GM19328 (cell line): ENCODE data around the gene KRTCAP3.
"Not testable (repeated sequence)": the region's sequence is repeated elsewhere in the genome, so short reads cannot be mapped to it uniquely, and the experiment has no call there.

Source experiments
- ATAC-seq: cut with Tn5 transposase; IDR thresholded peaks from one replicate; pipeline ENCODE4 v1.9.1; 2021; ENCODE audit warnings: mild to moderate bottlenecking, moderate library complexity; ENCODE audit not compliant: unreplicated experiment

The KRTCAP3 gene, protein sequence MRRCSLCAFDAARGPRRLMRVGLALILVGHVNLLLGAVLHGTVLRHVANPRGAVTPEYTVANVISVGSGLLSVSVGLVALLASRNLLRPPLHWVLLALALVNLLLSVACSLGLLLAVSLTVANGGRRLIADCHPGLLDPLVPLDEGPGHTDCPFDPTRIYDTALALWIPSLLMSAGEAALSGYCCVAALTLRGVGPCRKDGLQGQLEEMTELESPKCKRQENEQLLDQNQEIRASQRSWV

DNA sequence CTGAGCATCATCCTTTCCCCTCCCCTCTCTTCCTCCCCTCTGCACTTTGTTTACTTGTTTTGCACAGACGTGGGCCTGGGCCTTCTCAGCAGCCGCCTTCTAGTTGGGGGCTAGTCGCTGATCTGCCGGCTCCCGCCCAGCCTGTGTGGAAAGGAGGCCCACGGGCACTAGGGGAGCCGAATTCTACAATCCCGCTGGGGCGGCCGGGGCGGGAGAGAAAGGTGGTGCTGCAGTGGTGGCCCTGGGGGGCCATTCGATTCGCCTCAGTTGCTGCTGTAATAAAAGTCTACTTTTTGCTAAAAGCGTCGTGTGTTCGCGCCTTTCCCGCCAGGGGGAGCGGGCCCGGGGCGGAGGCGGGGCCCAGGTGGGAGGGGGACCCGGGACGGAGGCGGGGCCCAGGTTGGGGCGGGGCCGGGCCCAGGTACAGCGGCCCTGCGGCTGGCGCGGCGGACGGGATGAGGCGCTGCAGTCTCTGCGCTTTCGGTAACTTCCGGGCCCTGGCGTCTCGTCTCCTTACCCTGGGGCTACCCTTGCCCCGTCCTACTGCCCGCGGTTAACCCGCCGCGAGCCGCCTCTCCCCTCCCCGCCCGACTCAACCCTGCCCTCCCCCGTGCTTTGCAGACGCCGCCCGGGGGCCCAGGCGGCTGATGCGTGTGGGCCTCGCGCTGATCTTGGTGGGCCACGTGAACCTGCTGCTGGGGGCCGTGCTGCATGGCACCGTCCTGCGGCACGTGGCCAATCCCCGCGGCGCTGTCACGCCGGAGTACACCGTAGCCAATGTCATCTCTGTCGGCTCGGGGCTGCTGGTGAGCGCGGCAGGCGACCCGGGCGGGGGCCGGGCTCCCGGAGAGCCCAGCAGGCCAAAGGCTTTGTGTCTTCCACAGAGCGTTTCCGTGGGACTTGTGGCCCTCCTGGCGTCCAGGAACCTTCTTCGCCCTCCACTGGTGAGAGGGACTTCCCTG is at the start of gene KRTCAP3:
TSS of gene KRTCAP3 (plus strand) at position 424 of the 962 bp plus-strand sequence. CDS start at position 456, 32 bp downstream.
- ATAC-seq: no peak

DNA sequence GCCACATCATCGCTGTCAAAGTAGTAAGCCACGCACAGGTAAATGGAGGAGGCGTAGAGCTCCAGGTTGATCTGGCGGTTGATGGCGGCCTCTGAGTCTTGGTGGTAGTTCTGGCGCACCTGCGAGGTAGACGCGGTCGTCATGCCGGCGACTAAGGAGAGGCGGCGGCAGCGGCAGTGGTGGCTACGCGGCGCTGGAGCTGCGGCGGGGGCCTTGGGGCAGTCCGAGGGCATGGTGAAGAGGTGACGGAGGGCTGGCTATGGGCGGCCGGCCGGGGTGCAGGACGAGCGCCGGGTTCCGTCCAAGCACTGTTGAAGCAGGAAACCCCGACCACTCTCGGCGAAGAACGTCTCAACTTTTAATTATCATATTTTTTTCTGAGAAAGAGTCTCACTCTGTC is 49.0 kb upstream of the KRTCAP3 start:
- ATAC-seq: no peak

DNA sequence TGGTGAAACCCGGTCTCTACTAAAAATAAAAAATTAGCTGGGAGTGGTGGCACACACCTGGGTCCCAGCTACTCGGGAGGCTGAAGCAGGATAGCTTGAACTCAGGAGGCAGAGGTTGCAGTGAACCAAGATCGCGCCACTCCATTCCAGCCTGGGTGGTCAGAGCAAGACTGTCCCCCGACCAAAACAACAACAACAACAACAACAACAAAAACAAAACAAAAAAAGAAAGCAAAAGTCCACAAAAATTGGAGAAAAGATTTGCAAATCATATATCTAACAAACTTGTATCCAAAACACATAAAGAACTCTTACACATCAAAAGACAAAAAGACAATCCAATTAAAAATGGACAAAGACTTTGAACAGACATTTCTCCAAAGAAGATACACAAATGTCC is 43.2 kb upstream of the KRTCAP3 start:
- ATAC-seq: no peak

DNA sequence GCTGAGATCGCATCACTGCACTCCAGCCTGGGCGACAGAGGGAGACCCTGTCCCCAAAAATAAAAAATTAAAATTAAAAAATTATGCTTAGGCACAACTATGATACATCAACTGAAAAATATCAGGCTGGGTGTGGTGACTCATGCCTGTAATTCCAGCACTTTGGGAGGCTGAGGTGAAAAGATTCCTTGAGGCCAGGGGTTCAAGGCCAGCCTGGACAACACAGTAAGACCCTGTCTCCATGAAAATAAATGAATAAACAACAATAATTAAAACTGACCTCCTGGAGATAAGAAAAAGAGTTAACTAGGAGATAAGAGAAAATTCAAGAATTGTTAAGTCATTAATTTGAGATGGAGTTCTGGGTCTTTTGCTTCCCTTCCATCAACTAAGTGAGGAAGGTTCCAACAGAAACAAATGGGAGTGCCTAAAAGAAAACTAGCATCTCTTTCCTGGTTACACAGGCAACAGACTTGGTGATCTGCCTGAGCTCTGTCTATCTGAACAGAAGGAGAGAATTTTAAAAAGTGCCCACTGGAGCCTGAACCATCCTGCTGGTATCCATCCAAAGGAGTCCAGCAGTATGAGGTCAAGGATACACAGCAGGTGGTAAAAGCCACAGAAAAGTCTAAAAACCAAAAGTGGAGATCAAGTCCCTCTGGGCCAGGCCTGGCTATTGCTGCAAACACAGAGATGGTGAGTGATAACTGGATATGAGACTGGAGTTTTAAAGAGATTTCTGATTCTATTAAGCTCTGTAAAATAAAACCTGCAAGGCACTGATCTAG is 41.6 kb upstream of the KRTCAP3 start:
- no peak for ATAC-seq

DNA sequence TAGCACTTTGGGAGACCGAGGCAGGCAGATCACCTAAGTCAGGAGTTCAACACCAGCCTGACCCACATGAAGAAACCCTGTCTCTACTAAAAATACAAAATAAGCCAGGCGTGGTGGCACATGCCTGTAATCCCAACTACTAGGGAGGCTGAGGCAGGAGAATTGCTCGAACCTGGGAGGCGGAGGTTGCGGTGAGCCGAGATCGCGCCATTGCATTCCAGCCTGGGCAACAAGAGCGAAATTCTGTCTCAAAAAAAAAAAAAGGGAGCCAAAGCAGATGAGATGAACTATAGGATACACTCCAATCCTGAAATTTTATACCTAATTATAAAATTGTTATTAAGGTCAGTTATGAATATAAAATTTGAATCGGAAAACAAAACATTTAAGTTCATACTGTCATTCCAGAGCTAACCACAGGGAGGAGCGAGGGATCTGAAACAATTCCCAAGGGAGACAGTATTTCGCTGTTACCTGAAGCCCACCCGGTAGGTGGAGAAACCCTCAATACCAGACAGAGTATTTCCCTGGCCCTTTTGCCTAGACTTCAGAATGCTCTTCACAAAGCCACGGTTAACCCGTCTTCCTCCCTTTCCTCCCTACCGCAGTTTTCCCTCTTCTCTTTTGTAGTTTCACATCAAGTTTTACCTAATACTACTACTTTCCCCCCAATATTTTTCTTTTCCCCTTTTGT is 34.2 kb upstream of the KRTCAP3 start:
- ATAC-seq: no peak

DNA sequence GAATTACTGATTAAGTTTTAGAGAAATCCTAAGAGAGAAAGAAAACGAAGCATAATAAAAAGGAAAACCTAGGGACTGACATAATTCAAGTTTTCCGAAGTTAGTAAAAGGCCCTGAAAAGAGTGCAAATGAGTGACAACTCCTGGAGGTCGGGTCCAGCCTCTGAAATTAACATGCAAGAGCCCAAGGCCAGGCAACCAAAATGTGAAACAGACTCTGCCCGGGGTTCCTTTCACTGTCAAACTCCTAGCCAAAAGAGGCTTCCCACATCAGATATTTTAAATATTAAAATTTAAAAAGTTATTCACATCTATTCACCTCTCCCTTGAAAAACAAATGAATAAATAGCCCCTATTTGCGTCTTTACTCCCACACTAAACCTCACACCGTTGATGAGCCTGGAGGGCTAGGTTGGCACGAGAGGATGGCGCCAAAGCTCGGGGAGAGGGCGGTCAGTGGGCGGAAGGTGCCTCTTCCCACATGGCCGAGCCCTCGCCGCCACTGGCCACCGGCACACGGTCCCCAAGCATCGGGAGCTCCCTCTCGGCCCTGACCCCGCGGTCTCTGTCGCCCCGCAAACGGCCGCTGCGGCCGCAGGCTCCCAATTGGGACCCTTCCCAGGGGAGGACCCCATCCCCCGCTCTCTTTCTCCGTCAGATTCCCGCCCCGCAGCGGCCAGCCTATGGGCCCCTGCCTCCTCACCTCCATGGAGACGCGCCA is 33.4 kb upstream of the KRTCAP3 start:
- ATAC-seq: peak; percentile 33

DNA sequence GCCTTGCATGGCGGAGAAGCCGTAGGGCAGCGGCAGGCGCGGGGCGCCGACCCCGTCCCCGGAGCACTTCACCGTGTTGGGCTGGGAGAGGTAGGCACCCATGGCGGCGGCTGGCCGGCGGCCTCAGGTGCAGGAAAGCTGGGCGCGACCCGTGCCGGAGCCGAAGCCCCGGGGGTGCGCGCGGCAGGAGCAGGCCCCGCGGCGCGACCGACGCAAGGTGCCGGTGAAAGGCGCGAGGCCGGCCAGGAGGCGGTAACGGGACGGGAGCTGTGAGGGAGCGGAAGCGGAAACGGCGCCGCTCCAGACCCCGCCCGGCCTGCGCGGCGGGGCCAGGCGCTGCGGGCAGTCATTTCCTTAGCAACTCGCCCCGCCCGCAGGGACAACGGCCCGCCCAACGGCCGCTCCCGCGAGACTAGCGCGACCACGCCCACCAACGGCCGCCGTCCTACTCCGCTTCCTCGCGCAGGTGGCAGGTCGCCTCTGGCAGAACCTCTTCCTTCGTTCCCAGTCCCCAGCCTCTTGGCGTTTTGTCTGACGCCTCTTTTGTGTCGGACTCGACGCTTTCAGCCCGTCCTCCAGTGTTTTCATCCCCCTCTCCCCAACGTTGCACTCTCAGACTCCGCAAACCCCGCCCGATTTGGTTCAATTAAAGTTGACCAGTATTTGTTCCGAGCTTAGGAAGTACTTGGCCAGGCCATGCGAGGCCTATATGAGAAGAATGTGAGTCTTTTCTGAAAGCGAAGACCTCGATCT is 32.7 kb upstream of the KRTCAP3 start, which contains the start of gene PPM1G:
TSS of gene PPM1G (minus strand) at position 271 of the 753 bp plus-strand sequence. CDS start at position 102, 169 bp downstream.
- ATAC-seq: peak; percentile 95

DNA sequence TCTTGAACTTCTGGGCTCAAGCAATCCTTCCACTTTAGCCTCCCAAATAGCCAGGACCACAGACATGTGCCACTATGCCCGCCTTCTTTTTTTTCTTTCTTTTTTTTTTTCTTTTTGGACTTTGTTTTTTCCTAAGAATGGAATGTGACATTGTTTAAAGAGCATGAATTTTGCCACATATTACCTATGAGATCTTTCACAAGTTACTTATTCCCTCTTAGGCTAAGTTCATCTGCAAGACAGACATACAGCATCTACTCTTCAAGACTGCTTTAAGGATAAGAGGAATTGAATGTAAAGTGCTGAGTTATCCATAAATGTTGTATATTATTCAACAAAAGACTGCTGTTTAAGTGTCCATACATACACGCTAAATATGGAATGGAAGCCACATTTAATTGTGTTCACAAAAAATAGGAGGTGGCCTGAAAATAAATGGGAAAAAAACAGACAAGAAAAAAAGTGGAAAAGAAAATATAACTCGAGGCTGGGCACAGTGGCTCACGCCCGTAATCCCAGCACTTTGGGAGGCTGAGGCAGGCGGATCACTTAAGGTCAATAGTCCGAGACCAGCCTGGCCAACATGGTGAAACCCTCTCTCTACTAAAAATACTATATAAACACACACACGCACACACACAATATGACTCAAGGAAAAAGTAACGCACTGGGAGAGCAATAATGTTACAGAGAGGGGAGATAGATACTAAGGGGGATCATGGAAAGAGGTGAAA is 29.6 kb upstream of the KRTCAP3 start:
- no peak for ATAC-seq

DNA sequence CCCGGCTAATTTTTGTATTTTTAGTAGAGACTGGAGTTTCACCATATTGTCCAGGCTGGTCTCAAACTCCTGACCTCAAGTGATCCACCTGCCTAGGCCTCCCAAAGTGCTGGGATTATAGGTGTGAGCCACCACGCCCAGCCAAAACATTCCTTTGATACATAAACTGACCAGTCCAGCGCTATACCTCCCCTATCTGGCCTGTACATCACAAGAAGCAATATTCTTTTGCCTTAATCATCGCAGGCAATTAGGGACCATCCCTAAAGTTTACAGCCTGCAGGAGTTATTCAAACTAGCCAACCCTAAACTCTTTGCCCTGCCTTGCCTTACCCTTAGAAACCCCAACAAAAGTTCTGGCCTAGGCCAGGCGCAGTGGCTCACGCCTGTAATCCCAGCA is 26.0 kb upstream of the KRTCAP3 start:
- ATAC-seq: no peak

DNA sequence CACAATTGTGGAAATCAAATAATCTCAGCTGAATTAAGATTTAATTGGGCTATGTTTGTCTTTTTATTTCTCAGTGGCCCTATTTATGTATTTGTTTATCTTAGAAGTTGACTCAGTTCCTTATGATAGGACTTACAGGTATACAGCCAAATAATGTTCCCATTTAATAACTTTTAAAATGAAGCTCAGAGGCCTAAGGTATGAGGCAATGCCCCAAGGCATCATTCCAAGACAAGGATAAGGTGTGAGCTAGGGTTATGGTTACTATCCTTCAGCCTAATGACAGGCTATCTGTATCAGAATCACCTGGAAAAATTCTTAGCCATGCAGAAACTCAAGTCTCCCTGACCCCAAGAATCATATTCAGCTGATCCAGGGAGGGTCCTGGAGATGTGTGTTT is 21.2 kb upstream of the KRTCAP3 start:
- ATAC-seq: no peak

DNA sequence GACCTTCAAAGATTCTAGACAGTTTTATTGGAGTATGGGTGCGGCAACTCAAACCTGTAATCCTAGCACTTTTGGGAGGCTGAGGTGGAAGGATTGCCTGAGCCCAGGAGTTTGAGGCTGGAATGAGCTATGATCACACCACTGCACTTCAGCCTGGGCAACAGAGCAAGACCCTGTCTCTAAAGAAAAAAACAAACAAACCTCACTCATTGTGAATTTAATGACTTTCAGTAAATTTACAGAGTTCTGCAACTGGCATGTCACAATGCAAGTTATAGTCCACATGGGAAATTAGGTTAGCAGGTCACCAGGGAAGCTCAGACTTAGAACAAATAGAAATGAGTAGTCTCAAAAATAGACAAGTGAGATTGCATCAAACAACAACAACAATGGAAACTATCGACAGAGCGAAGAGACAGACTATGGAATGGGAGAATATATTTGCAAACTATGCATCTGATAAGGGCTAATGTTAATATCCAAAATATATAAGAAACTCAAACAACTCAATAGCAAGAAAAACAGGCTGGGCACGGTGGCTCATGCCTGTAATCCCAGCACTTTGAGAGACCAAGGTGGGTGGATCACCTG is 20.4 kb upstream of the KRTCAP3 start:
- ATAC-seq: no peak

DNA sequence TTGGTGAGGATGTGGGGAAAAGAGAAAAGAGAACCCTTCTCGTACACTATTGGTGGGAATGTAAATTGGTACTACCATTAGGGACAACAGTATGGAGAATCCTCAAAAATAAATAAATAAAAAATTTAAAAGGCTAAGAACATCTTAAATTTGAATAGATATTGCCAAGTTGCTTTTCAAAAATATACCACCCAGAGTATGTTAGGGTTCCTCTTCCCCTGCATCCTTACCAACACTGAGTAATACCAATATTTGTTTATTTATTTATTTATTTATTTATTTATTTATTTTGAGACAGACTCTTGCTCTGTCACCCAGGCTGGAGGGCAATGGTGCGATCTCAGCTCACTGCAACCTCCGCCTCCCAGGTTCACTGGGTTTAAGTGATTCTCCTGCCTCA is 19.2 kb upstream of the KRTCAP3 start:
- no peak for ATAC-seq

DNA sequence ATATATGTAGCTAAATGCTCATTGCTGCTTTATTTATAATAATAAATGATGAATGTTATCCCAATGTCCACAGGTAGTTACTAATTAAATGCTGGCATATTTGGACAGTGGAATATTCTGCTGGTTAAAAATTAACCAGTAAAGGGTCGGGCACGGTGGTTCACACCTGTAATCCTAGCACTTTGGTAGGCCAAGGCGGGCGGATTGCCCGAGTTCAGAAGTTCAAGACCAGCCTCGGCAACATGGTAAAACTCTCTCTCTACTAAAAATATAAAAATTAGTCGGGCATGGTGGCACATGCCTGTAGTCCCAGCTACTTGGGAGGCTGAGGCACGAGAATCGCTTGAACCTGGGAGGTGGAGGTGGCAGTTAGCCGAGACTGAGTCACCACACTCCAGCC is 17.1 kb upstream of the KRTCAP3 start:
- ATAC-seq: not testable (repeated sequence)

DNA sequence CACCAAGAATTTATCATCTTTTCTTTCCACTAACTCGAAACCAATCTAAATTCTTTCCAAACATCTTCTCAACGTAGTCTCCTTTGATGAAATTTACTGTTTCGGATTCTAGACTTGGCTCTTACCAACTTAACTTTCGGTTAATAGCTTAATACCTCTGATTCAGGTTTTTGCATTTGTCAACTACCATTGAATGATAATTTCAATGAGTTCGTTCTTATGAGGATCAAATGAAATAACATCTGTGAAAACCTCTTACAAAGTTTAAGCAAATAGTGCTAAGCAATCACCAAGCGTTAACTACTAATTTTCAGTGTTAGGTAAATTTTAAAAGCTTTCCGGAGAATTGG is 14.3 kb upstream of the KRTCAP3 start:
- no peak for ATAC-seq

DNA sequence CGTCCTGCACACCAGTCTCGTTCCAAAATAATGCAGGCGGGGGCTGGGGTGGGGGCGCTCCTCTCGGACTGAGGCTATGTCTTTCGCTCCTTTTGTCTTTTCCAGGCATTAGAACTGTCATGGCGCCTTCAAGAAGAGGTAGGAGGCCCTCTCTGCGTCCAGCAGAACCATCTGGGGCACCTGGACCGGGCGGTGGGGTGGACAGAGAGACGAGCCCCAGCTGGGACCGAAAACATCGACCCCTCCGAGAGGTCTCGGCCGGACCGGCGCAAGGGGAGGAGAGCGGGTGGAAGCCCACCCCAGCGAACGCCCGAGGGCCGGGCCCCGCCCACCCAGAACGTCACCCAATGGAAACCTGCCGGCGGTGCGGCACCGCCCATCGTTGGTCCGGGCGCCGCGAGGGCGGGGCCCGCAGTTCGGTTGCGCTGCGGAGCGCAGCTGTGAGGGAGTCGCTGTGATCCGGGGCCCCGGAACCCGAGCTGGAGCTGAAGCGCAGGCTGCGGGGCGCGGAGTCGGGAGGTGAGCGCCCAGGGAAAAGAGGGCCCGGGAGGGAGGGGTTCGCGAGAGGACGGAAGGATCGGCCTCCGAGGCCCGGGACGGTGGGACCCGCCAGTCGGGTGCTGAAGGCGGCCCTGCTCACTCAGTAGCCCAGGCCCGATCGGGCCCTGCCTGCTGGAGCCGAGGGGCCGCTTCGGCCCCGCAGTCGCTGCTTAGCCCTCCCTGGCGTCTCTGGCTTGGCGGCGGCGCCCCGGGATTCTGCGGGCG is 13.8 kb upstream of the KRTCAP3 start, which contains the start of gene NRBP1:
TSS of gene NRBP1 (plus strand) at position 419 of the 765 bp plus-strand sequence. CDS start 4,643 bp downstream, outside the sequence.
- peak; percentile 81 for ATAC-seq

DNA sequence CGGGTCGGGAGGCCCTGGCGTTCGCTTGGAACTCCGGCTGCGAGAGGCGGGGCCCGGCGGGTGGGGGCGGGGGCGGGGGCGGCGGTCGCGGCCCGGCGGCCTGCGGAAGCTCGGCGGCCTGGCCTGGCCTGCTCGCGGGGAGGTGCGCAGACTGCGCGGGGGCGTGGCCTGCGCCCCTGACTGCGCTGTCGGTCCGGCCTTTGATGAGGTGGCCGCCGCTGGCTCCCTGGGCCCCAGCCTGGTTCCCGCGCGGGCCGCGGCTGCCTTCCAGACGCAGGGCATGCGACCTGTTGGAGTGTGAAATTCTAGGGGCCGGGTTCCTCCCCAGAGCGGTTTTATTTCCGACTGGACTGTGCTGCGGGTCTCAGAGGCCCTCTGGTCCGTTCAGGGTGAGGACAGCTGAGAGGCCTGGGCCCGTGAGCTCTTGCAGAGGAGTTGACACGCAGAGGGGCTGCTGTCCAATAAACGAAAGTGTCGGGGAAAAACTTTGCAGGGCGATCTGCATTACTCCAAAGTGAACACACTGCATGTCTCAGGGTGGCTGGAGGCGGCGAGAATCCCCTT is 13.1 kb upstream of the KRTCAP3 start:
- ATAC-seq: peak; percentile 57

DNA sequence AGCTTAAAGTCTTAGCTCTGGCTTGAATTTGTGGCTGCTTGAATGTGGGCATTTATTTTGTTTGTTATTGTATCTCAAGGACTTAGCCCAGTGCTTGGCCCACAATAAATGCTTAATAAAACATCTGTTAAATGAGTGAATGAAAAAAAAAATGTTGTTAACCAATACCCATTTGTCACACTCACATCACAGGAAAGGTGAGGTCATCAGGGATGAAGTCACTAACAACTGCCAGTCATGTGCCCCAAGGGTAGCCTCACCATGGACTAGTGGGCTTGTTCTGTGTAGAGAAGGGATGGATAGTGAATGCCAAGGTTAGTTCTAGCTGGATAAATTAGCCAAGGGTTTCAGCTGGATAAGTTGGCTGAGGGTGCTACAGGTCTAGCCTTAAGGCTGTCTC is 10.8 kb upstream of the KRTCAP3 start:
- ATAC-seq: no peak
